ENCODE measurements around the gene WNT9A. TPM values are rescaled to one million over a fixed set of nuclear protein-coding genes. Genes with fewer than 3 reads are reported as not detected.
A peak's percentile ranks its signal among the peaks of the same experiment; 100 is the strongest.

Gene WNT9A
- total and polyA plus RNA-seq, 3 experiments from 2014 or later, result 0.07 to 0.13 TPM; not detected in 1

DNA sequence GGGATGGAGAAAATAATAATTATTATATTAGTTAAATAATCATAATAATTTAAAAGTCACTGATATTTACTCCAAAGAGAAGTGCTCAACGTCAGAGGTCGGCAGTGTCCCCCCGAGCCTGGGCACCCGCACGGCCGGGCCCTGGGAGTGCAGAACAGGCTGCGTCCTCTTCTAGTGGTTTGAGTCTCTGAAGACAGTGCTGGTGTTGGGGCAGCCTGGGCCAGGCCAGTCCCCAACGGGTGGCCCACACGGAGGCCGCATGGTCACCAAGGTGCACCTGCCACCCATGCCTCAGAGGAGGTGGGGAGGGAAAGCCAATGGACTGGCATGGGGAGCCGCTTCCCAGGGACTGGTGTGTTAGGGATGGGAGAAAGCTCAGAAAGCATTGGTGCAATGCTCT lies 27.3 kb downstream of the WNT9A start:
- no peak overlapping the region for H3K4me3 ChIP-seq (ENCODE audit: low read length)
- ChIA-PET POLR2A (no interaction called here), CTCF (no interaction called here)
- Mint-ChIP-seq H3K4me3 (no peak overlapping the region), H3K9me3 (no peaks in the 10 kb centered on the region), H3K4me1 (peaks cover 0 to 2% (median 0%) of the 10 kb centered on the region in 3 donors), H3K27me3 (no peaks in the 10 kb centered on the region), H3K36me3 (no peaks in the 10 kb centered on the region), H3K27ac (no peak overlapping the region)
- H3K27me3 ChIP-seq (ENCODE audit: insufficient read depth, low read length, poor library complexity, severe bottlenecking), result no peaks in the 10 kb centered on the region
- DNase-seq, result no peak
- no peaks in the 10 kb centered on the region for H3K36me3 ChIP-seq (ENCODE audit: insufficient read depth, low read length)
- no peaks in the 10 kb centered on the region for H3K4me1 ChIP-seq (ENCODE audit: insufficient read depth, low read length)
- H3K27ac ChIP-seq (ENCODE audit: low read depth, low read length), result no peak overlapping the region
- no peaks in the 10 kb centered on the region for H3K9me3 ChIP-seq (ENCODE audit: low read length)

- H3K9me3 Mint-ChIP-seq, result no peaks in the 10 kb centered on the region
- Histone ChIP-seq H3K27me3 (ENCODE audit: insufficient read depth, low read length, poor library complexity, severe bottlenecking) (no peaks in the 10 kb centered on the region), H3K4me1 (ENCODE audit: insufficient read depth, low read length) (no peaks in the 10 kb centered on the region), H3K4me3 (ENCODE audit: low read length) (no peak overlapping the region), H3K36me3 (ENCODE audit: insufficient read depth, low read length) (no peaks in the 10 kb centered on the region), H3K27ac (ENCODE audit: low read depth, low read length) (no peak overlapping the region), H3K9me3 (ENCODE audit: low read length) (no peaks in the 10 kb centered on the region)
- no peak overlapping the region for H3K4me3 Mint-ChIP-seq
- POLR2A ChIA-PET, result no interaction called here
- H3K27ac Mint-ChIP-seq, result peak overlapping the region in 1 of 8 donors; percentile 67
- CTCF ChIA-PET, result no interaction called here
- H3K27me3 Mint-ChIP-seq, result no peaks in the 10 kb centered on the region
- no peaks in the 10 kb centered on the region for H3K36me3 Mint-ChIP-seq
- no peak for DNase-seq
- peaks cover 0 to 2% (median 0%) of the 10 kb centered on the region in 3 donors for H3K4me1 Mint-ChIP-seq
Observed at GRCh38 chr1:227919906-227920305, 27.8 kb downstream of the WNT9A start.

GRCh38 chr1:227918736-227919135 lies 29.0 kb downstream of the WNT9A start:
- Histone ChIP-seq H3K4me1 (ENCODE audit: insufficient read depth, low read length) (no peaks in the 10 kb centered on the region), H3K9me3 (ENCODE audit: low read length) (no peaks in the 10 kb centered on the region), H3K27me3 (ENCODE audit: insufficient read depth, low read length, poor library complexity, severe bottlenecking) (no peaks in the 10 kb centered on the region), H3K27ac (ENCODE audit: low read depth, low read length) (no peak overlapping the region), H3K36me3 (ENCODE audit: insufficient read depth, low read length) (no peaks in the 10 kb centered on the region), H3K4me3 (ENCODE audit: low read length) (no peak overlapping the region)
- no peaks in the 10 kb centered on the region for H3K27me3 Mint-ChIP-seq
- POLR2A ChIA-PET, result no interaction called here
- CTCF ChIA-PET, result no interaction called here
- DNase-seq, result no peak
- H3K27ac Mint-ChIP-seq, result no peak overlapping the region
- H3K4me1 Mint-ChIP-seq, result peaks cover 0 to 2% (median 0%) of the 10 kb centered on the region in 3 donors
- H3K36me3 Mint-ChIP-seq, result no peaks in the 10 kb centered on the region
- no peak overlapping the region for H3K4me3 Mint-ChIP-seq
- H3K9me3 Mint-ChIP-seq, result no peaks in the 10 kb centered on the region

DNA sequence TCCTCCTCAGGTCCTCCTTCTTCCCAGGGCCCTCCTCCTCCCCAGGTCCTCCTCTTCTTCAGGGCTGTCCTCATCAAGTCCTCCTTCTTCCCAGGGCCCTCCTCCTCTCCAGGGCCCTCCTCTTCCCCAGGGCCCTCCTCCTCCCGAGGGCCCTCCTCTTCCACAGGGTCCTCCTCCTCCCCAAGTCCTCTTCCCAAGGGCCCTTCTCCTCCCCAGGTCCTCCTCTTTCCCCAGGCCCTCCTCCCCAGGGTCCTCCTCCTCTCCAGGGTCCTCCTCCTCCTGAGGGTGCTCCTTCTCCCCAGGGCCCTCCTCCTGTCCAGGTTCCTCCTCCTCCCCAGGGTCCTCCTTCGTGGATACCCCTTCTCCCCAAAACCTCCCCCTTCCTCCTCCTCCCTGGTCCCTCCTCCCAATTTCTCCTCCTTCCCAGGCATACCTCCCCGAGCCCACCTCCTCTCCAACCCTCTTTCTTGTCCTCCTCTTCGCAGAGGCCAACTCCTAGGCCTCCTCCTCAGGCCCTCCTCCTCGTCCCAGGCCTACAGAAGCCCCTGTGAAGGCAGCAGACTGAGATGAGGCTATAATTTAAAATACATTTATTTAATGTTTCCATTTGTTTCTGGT lies 29.5 kb downstream of the WNT9A start:
- ChIA-PET POLR2A (no interaction called here), CTCF (no interaction called here)
- no peaks in the 10 kb centered on the region for H3K27me3 Mint-ChIP-seq
- H3K4me1 ChIP-seq (ENCODE audit: insufficient read depth, low read length), result no peaks in the 10 kb centered on the region
- no peak overlapping the region for H3K4me3 ChIP-seq (ENCODE audit: low read length)
- DNase-seq, result no peak
- no peaks in the 10 kb centered on the region for H3K36me3 ChIP-seq (ENCODE audit: insufficient read depth, low read length)
- no peak overlapping the region for H3K4me3 Mint-ChIP-seq
- no peaks in the 10 kb centered on the region for H3K9me3 Mint-ChIP-seq
- no peak overlapping the region for H3K27ac ChIP-seq (ENCODE audit: low read depth, low read length)
- H3K4me1 Mint-ChIP-seq, result peaks cover 0 to 2% (median 0%) of the 10 kb centered on the region in 3 donors
- no peaks in the 10 kb centered on the region for H3K9me3 ChIP-seq (ENCODE audit: low read length)
- H3K36me3 Mint-ChIP-seq, result no peaks in the 10 kb centered on the region
- no peak overlapping the region for H3K27ac Mint-ChIP-seq
- H3K27me3 ChIP-seq (ENCODE audit: insufficient read depth, low read length, poor library complexity, severe bottlenecking), result no peaks in the 10 kb centered on the region

- Histone ChIP-seq H3K4me1 (ENCODE audit: insufficient read depth, low read length) (no peaks in the 10 kb centered on the region), H3K9me3 (ENCODE audit: low read length) (no peaks in the 10 kb centered on the region), H3K27me3 (ENCODE audit: insufficient read depth, low read length, poor library complexity, severe bottlenecking) (no peaks in the 10 kb centered on the region), H3K36me3 (ENCODE audit: insufficient read depth, low read length) (no peaks in the 10 kb centered on the region), H3K4me3 (ENCODE audit: low read length) (no peak overlapping the region), H3K27ac (ENCODE audit: low read depth, low read length) (no peak overlapping the region)
- H3K4me1 Mint-ChIP-seq, result peaks cover 0 to 2% (median 0%) of the 10 kb centered on the region in 3 donors
- H3K4me3 Mint-ChIP-seq, result no peak overlapping the region
- H3K9me3 Mint-ChIP-seq, result no peaks in the 10 kb centered on the region
- ChIA-PET CTCF (no interaction called here), POLR2A (no interaction called here)
- no peaks in the 10 kb centered on the region for H3K27me3 Mint-ChIP-seq
- H3K27ac Mint-ChIP-seq, result peak overlapping the region in 1 of 8 donors; percentile 42
- no peaks in the 10 kb centered on the region for H3K36me3 Mint-ChIP-seq
- no peak for DNase-seq
Observed at GRCh38 chr1:227917081-227917950, 30.4 kb downstream of the WNT9A start.

DNA sequence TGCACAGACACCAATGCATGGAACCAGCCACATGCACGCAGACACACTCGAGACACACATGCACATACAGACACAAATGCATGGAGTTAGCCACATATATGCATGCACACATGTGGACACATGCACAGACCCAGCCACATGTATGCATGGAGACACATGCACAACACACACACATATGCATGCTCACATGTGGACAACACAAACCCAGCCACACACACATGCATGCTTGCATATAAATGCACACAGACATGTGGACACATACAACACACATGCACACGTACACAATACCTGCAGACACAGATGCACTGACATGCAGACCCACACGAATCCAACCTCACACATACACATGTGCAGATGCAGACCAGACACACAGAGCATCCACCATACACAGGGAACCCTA lies 31.1 kb downstream of the WNT9A start:
- Histone ChIP-seq H3K27ac (ENCODE audit: low read depth, low read length) (no peak overlapping the region), H3K4me3 (ENCODE audit: low read length) (no peak overlapping the region), H3K9me3 (ENCODE audit: low read length) (no peaks in the 10 kb centered on the region), H3K27me3 (ENCODE audit: insufficient read depth, low read length, poor library complexity, severe bottlenecking) (no peaks in the 10 kb centered on the region), H3K4me1 (ENCODE audit: insufficient read depth, low read length) (no peaks in the 10 kb centered on the region), H3K36me3 (ENCODE audit: insufficient read depth, low read length) (no peaks in the 10 kb centered on the region)
- Mint-ChIP-seq H3K9me3 (no peaks in the 10 kb centered on the region), H3K27me3 (peaks cover 0 to 5% of the 10 kb centered on the region in 2 donors), H3K4me1 (peaks cover 0 to 2% (median 0%) of the 10 kb centered on the region in 3 donors), H3K4me3 (no peak overlapping the region), H3K36me3 (no peaks in the 10 kb centered on the region), H3K27ac (peak overlapping the region in 1 of 8 donors; percentile 66)
- ChIA-PET CTCF (no interaction called here), POLR2A (no interaction called here)
- DNase-seq, result no peak

- H3K9me3 Mint-ChIP-seq, result no peaks in the 10 kb centered on the region
- H3K27ac ChIP-seq (ENCODE audit: low read depth, low read length), result no peak overlapping the region
- DNase-seq, result no peak
- H3K4me3 Mint-ChIP-seq, result no peak overlapping the region
- H3K9me3 ChIP-seq (ENCODE audit: low read length), result no peaks in the 10 kb centered on the region
- H3K27me3 ChIP-seq (ENCODE audit: insufficient read depth, low read length, poor library complexity, severe bottlenecking), result no peaks in the 10 kb centered on the region
- ChIA-PET POLR2A (no interaction called here), CTCF (no interaction called here)
- H3K36me3 Mint-ChIP-seq, result no peaks in the 10 kb centered on the region
- H3K4me1 ChIP-seq (ENCODE audit: insufficient read depth, low read length), result no peaks in the 10 kb centered on the region
- H3K27ac Mint-ChIP-seq, result peak overlapping the region in 1 of 8 donors; percentile 66
- peaks cover 0 to 5% of the 10 kb centered on the region in 2 donors for H3K27me3 Mint-ChIP-seq
- no peaks in the 10 kb centered on the region for H3K36me3 ChIP-seq (ENCODE audit: insufficient read depth, low read length)
- H3K4me3 ChIP-seq (ENCODE audit: low read length), result no peak overlapping the region
- peaks cover 0 to 2% (median 0%) of the 10 kb centered on the region in 3 donors for H3K4me1 Mint-ChIP-seq
Observed at GRCh38 chr1:227915564-227916553, 31.9 kb downstream of the WNT9A start.
